HG03432 (cell line): ENCODE results near the gene GPR139.

Experiments used
- ATAC-seq: cut with Tn5 transposase; IDR thresholded peaks from one replicate; pipeline ENCODE4 v1.9.1; 2021; ENCODE audit warnings: mild to moderate bottlenecking, moderate library complexity; ENCODE audit not compliant: unreplicated experiment

GPR139 gene

DNA sequence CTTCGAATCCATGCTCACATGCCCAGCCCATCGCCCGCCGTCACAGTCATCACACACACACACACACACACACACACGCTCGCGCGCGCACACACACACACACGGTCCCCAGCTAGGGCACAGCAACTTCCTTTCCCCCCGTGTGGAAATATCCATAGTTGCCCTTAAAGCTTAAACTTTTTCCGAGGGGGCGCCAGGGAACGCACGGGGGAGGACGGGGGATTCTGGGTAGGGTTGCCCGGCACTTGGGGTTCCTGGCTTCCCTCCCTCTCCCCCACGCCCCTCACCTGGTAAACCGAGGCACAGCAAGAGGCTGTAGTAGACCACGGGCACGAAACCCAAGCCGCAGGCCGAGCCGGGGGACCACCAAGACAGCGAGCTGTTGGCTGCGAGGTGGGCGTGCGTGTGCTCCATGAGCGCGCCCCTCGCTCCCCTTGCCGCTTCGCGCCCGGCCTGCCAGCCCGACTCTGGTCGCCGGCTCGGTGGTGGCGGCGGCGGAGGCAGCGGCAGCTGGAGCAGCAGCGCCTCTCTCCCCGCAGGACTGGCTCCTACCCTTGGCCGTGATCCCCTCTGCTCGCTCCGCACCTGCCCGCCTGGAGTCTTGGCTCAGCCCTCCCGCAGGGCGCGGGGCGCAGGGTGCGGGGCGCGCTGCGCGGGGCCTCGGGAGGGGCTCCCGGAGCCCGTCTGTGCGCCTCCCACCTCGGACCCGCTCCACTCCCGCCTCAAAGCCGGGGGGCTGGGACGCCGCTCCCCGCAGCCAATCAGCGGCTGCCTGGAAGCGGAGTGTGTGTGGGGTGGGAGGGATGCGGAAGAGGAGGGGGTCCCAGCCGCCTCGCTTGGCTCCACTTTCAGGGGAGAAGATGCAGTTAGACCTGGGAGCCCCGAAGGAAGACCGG, at the start of gene GPR139:
TSS of gene GPR139 (minus strand) at position 688 of the 896 bp plus-strand sequence. CDS start at position 414, 274 bp downstream.
- no peak for ATAC-seq

DNA sequence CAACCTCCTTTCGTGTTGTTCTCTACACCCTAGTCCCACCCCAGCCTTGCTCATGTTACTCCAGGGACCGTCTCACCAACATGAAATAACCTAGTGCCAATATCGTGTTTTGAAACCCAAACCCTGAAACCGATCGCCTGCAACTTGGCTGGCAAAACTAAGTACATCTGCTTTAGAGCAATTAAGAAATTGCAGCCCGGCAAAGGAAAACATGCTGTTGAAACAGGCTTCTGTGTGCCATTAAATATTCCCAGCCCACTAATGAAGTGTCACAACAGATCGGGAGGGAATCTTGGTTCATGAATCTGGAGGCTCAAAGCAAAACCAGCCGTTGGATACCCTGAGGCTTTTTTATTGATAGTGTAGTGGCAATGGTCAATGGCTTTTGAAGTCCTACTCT, 48.3 kb upstream of the GPR139 start:
- ATAC-seq = no peak

DNA sequence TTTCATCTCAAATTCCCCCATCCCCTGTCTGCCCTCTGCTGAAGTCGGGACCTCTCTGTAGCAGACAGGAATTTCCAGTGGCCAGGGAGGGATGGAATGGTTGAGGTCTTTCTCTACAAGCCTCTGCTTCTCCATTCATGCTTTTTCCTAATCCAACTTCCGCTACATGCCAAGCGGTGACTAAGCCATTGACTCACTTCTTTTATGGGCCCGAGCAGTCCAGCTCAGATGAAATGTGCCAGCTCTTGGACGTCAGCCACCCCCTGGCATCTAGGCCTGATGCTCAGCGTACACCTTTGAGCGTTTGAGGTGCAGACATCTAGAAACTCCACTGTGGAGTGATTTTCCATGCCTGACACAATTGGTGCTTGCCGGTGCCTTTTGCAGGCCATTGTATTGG, 40.7 kb upstream of the GPR139 start:
- ATAC-seq = no peak

DNA sequence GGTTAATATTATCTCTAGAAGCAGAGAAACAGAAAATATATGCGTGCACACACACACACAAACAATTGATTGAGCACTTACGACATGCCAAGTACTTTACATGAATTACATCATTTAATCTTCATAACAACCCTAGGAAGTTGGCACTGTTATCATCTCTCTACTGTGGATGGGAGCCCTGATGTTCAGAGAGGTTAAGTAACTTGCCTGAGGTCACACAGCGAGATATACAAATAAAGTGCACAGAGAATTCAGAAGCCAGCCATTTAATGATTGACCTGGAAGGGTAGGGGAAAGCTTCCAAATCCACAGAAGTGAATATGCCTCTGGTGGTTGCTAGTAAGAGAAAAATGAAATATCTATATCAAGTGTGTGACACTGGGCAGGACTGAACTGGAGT, 37.5 kb upstream of the GPR139 start:
- no peak for ATAC-seq

DNA sequence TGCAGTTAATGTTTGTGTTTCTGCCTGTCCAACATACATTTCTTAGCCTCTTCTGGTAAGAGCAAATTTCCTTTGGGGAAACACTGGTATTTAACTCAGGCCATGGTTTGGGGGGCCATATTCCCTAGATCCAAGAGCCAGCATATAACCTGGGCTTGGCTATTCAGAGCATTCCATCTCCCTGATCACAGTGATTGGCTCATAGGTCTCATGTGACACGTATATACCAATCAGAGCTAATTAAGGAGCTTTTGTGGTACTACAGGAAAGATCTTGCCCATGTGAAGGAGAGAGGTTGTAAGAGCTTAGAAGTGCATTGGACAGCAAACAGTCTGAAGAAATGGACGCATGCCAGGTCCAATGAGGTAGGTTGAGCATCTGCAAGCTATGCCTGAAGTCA, 33.4 kb upstream of the GPR139 start:
- no peak for ATAC-seq

DNA sequence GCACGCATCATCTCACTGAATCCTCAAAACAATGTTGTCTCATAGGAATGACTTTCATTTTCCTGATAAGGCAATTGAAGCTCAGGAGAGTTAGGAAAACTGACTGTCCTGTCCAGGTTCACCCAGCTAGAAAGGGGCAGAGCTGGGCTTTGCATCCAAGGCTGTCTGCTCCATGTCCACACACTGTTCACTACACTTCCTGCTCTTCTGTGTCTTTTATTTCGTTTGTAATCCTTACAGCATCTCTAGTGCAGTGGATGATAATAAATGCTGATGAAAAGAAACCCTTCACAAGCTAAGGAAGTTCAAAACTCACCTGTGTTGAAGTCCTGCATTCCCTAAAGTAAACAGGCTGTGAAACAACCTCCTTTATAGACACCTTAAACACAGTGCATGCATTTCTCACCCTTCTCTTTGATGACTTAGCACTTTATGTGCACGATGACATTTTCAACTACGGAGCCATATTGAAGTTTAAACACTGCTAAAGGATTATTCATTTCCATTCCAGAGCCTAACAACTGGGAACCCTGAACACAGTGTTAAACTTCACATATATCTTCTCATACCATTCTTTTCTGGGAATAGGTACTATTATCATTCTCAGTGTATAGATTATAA, 31.0 kb upstream of the GPR139 start:
- ATAC-seq = no peak

DNA sequence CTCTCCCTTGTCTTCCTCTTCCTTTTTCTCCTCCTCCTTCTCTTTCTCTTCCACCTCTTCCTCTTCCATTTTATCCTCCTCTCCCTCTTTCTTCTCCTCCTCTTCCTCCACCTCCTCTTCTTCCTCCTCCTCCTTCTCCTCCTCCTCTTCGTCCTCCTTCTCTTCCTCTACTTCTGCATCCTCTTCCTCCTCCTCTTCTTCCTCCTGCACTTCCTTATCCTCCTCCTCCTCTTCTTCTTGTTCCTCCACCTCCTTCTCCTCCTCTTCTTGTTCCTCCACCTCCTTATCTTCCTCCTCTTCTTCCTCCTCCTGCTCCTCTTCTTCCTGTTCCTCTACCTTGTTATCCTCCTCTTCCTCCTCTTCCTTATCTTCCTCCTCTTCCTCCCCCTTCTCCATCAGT, 28.8 kb upstream of the GPR139 start:
- no peak for ATAC-seq

DNA sequence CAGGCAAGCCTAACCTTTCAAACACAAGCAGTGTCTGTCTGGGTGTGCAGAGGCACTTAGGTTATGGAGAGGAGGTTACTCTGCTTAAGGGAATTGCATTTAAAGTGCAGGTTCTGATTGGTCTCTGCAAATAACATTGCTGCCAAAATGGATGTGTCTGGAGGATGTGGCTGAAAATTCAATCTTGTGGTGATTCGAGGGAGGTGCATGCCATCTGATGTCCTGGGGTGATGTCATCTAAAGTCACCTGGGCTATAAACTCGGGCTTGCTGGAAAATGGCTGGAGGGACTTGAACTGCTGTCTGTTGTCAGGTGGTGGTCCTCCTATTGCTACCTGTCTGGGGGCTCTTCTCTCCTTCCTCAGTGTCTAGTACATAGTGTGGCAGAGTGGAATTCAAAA, 28.3 kb upstream of the GPR139 start:
- no peak for ATAC-seq

DNA sequence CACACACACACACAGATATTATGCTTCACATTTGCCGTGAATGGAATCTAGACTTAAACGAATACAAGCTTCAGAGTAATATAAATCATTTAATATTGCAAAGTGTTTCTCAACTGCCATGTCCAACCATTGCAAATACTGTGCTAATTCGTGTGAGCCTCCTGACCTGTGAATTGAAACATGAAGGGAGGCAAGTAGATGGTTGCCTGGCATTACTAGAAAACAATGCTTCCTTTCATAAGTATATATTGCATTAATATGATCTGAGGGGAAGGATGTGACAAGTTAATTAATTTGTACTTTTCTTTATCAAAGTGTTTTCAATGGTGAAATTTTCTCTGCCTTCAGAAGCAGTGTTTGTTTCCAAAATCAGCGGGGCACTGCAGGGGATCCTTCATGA, 25.7 kb upstream of the GPR139 start:
- ATAC-seq = no peak

DNA sequence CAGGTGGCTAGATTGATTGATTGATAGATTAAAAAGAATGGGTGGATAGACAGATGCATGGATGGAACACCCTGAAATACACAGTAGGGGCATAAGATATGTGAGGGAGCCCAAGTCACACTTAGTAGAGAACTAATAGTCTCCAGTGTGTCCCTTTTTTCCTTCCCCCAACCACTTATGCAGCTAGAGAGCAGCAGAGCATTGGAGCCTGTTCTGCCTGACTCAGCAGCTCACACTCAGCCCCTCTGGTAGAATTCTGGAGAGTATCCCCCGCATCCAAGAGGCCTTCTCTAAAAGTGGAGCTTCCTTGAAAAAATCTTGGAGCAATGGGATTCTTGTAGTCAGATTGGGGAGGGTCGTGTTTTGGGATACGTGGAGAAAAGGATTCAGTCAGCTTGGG, 20.5 kb upstream of the GPR139 start:
- ATAC-seq = no peak

DNA sequence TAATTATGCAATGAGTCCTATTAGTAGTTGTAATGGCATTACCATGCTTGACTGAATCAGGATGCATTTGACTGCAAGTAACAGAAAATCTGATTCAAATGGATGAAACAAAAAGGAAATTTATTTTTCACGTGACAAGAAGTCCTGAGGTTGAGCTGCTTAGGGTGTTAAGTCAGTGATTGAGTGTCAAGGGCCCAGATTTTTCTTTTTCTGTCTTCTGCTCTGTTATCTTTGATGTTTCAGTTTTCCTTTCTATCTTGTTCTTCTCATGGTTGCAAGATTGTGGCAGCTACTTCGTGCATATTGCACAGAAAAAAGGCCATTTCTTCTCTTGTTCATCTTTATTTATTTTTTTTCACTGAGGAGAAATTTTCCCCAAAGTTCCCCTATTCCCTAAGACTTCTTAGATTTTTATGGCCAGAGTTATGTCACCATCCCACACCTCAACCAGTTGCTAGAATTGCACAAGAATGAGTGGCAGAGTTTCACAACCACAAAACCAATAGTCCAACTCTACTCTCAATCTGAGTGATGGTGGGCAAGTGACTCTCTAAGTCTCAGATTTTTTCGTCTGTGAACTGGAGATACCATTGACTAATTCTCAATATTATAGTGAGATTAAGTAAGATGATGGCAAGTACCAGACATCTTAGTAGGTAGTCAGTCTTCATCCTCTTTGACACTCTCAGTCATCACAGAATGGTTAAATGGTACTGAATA, 15.7 kb upstream of the GPR139 start:
- ATAC-seq = no peak

DNA sequence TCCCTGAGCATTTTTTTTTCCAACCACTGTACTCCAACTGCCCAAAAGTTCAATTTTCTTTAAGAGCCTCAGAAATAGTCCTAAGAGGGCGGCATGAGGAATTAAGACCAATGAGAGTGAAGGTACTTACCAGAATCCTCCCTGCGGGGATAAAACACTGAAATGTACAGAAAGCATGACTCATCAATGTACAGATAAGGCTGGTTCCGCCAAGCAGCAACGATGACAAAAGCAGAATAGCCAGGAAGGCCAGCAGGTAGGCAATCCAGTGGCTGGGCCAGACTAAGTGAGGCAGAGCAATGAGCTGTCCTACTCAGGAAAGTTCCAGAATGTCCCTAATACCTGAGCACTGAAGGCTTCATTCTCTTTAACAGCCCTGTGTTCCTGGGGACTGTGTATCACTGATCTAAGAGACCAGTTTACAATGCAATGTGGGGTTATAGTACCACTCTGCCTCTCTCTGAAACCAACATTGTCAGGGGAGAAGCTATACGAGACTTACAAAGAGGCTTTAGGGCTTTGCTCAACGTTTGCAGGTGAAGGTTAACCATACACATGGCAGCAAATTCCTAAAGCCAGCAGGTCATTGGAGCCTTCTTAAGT, 11.0 kb upstream of the GPR139 start:
- no peak for ATAC-seq

DNA sequence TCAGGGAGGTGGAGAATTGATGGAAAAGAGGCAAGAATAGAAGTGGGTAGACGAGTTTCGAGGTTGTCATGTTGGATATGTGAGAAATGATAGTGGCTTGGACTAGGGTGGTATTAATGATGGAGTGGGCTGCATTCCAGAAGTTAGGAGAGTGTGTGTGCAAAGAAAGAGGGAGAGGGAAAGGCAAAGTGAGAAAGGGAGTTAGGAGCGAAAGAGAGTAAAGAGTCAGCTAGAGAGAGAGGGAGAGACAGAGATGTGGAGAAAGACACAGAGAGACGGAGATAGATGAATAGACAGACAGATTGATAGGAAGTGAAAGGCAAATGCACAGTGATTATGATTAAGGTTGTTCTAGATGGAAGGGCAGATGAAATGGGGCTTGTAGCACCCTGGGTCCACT, 5.4 kb upstream of the GPR139 start:
- no peak for ATAC-seq

DNA sequence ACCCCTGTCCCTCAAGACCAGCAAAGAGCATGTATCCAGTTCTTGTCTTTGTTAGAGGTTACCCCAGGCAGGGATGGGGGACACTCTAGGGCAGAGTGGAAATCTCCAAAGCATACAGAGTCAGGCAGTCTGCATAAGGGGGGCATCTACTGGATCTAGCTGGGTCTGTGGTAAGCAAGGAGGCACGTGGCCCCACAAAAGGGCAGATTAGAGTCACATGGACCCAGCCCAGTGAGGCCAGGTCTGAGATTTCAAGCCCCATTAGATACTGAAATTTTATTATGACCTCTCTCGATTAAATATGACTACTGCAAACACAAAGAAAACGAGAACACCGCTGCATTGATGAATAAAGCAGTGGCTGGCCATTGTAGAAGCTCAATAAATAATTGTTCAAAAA, 1.6 kb upstream of the GPR139 start:
- ATAC-seq = no peak

DNA sequence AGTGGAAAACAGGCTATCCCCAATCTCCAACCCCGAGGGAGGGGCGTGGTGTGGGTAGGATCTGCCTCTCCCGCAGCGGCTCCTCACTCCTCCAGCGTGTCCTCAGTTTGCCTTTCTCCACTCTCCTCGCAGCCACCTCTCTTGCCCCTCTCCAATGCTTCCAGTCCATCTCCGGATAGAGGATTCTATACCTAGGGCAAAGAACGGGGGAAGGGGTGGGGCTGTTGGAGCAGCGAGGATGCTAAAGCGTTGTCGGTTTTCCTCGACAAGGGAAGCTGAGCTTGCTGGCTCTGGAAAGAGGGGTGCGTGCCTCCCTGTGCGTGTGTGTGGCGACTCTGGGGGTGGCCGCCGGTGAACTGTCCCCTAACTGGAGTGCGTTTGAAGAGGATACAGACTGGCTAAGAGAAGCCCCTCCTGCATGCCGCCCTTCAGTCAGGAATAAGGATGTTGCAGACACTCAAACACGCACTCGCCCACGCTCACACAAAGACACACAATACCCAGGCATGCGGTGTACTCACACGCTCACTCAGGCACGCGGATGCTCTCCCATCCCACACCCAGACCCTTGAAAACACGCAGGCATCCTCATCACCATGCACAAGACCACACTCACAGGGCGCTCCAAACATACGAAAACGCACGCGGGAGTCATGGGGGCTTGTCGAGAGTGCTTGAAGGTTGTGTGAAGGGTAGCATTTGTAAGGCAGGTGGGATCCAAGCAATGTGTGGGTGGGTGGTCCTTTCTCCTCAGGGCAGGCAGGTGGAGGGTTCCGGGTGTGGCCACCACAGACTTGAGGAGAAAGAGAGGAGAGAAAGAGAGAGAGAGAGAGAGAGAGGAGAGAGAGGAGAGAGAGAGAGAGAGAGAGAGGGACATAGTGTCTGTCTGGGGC, 655 bp upstream of the GPR139 start:
- ATAC-seq = no peak

DNA sequence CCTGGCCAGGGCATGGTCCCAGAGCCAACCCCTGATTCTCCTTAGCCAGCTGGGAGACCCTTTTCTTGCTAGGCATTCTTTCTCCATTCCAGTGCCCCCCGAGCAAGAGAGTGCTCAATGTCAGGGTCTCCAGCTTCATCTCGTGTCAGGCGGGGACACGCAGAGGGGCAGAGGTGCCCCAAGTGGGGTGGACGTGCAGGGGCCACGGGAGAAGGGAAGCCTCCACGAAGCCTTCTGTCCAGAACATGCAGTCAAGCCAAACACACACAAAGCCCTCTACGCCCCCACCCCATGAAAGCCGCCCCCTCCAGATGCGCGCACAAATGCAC, 852 bp downstream of the GPR139 start:
- ATAC-seq = no peak

DNA sequence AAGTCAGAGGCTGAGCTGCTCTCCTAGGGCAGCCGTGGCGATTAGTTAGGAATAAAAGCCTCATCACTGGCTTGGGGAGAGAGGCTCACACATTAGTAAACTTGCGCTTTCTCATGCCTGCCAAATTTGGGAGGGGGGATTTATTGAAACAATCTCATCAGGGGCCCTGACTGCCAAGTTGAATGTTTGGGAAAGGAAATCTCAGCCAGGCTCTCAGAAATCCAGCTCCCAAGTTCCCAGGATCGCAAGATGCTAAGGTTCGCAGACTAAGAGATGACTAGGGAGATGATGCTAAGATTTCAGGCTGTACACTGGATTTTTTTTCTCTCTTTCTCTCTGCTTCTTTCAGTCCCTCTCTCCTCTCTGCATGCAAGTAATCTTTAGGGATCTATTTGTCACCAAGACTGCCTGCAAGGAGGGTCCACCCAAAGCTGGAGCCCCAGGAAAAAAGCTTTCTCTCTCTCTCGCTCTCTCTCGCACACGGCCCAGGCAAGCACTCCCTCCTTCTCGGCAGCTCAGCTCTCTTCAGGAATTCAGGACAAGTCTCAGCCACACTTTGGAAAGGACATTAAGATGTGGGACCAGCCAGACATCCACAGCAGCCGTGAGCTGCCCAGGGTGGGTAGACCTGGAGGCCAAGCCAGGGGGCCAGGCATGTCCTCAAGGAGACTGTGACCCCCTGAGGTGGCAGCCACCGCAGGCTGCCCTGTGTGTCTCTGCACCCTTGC, 1.4 kb downstream of the GPR139 start:
- no peak for ATAC-seq

DNA sequence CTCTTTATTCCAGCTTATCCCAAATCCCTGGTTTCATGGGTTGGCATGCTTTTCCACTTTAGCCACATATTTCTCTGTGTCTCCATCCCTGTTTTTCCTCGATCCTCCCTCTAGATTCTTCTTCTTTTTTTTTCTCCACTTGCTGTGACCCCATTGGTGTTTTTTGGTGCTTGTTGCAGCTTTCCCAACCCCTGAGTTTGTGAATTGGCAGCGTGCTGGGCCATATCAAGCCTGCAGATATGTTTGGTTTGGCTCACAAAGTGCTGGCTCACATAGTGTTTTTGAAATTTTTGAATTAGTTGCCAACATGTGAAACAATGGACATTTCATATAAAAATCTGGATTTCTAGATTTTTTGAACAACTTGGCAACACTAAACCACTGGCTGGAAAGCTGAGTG, 8.8 kb downstream of the GPR139 start:
- no peak for ATAC-seq

DNA sequence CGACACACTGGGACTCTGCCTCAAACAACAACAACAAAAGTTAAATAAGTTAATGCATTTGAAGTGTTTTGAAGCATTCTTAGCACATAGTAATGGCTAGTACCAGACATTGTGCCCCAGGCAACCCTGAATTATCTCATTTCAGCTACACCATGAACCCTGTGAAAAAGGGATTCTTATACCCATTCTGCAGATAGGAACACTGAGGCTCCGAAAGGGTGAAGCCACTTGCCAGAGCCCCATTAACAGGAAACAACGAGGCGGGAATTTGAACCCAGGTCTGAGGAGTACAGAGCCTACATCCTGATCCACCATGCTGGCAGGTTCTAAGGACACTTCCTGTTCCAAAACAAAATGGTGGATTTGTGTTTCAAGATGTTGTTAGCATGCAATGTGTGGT, 9.2 kb downstream of the GPR139 start:
- ATAC-seq = no peak

DNA sequence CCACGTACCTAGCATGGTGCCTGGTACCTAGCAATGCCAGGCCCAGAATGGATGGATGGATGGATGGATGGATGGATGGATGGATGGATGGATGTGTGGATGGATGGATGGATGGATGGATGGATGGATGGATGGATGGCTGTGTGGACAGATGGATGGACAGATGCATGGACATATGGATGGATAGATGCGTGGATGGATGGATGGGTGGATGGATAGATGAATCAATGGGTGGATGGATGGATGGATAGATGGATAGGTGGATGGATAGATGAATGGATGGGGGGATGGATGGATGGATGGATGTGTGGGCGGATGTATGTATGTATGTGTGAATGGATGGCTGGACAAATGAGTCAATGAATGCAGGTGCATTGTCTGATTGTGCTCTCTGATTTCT, 12.6 kb downstream of the GPR139 start:
- ATAC-seq = no peak
